ENCODE data around the gene C1QTNF6. TPM values are rescaled to one million over a fixed set of nuclear protein-coding genes. Genes with fewer than 3 reads are reported as not detected.

The C1QTNF6 gene
- polyA plus RNA-seq, 2 donors = 1.3 to 4.9 TPM

DNA sequence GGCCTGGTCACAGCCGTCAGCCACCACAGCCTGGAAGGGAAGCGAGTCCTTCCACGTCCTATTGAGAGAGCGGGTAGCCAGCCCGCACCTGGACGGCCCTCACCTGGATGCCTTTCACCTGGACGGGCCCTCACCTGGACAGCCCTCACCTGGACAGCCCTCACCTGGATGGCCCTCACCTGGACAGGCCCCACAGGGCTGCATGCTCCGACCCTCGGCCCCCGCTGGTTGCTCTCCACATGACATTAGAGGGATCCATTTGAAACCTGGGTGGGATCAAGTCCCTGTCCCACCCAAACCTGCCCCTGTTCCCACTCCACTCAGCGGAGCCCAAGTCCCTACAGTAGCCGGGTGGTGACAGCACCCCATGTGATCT lies 3.7 kb downstream of the C1QTNF6 start:
- 91 to 92% methylated on average over 10 to 12 of the region's 12 CpGs for WGBS, 2 donors
- Histone ChIP-seq H3K27me3 (ENCODE audit: control insufficient read depth in 1 of 2, insufficient read depth in 2 of 2, low read length in 2 of 2) (no peaks in the 10 kb centered on the region), H3K27ac (ENCODE audit: low read depth in 2 of 2, low read length in 1 of 2) (no peak overlapping the region), H3K4me1 (ENCODE audit: control insufficient read depth in 2 of 2, insufficient read depth in 2 of 2, low read length in 1 of 2) (peaks cover 8 to 12% of the 10 kb centered on the region in 2 donors), H3K4me3 (ENCODE audit: low read depth in 1 of 2, low read length in 2 of 2) (no peak overlapping the region), H3K9me3 (ENCODE audit: control insufficient read depth in 2 of 2, insufficient read depth in 1 of 2, low read depth in 1 of 2, low read length in 1 of 2) (no peaks in the 10 kb centered on the region), H3K36me3 (ENCODE audit: control insufficient read depth in 2 of 2, insufficient read depth in 2 of 2, low read length in 1 of 2) (peaks cover 0 to 3% of the 10 kb centered on the region in 2 donors)

GRCh38 chr22:37183432-37184379 lies 4.3 kb downstream of the C1QTNF6 start:
- Histone ChIP-seq H3K9me3 (ENCODE audit: control insufficient read depth in 2 of 2, insufficient read depth in 1 of 2, low read depth in 1 of 2, low read length in 1 of 2) (no peaks in the 10 kb centered on the region), H3K36me3 (ENCODE audit: control insufficient read depth in 2 of 2, insufficient read depth in 2 of 2, low read length in 1 of 2) (peaks cover 0 to 3% of the 10 kb centered on the region in 2 donors), H3K27me3 (ENCODE audit: control insufficient read depth in 1 of 2, insufficient read depth in 2 of 2, low read length in 2 of 2) (no peaks in the 10 kb centered on the region), H3K27ac (ENCODE audit: low read depth in 2 of 2, low read length in 1 of 2) (no peak overlapping the region), H3K4me1 (ENCODE audit: control insufficient read depth in 2 of 2, insufficient read depth in 2 of 2, low read length in 1 of 2) (peaks cover 8 to 16% of the 10 kb centered on the region in 2 donors), H3K4me3 (ENCODE audit: low read depth in 1 of 2, low read length in 2 of 2) (no peak overlapping the region)
- WGBS, 2 donors = 75 to 76% methylated on average over 17 of the region's 17 CpGs

GRCh38 chr22:37182949-37183245 lies 5.2 kb downstream of the C1QTNF6 start:
- 80 to 94% methylated on average over 3 of the region's 3 CpGs for WGBS, 2 donors
- no peak overlapping the region for H3K4me3 ChIP-seq (ENCODE audit: low read depth in 1 of 2, low read length in 2 of 2)
- no peaks in the 10 kb centered on the region for H3K9me3 ChIP-seq (ENCODE audit: control insufficient read depth in 2 of 2, insufficient read depth in 1 of 2, low read depth in 1 of 2, low read length in 1 of 2)
- no peak overlapping the region for H3K27ac ChIP-seq (ENCODE audit: low read depth in 2 of 2, low read length in 1 of 2)
- H3K4me1 ChIP-seq (ENCODE audit: control insufficient read depth in 2 of 2, insufficient read depth in 2 of 2, low read length in 1 of 2) = peaks cover 1 to 15% of the 10 kb centered on the region in 2 donors
- H3K36me3 ChIP-seq (ENCODE audit: control insufficient read depth in 2 of 2, insufficient read depth in 2 of 2, low read length in 1 of 2) = peaks cover 0 to 3% of the 10 kb centered on the region in 2 donors
- no peaks in the 10 kb centered on the region for H3K27me3 ChIP-seq (ENCODE audit: control insufficient read depth in 1 of 2, insufficient read depth in 2 of 2, low read length in 2 of 2)

DNA sequence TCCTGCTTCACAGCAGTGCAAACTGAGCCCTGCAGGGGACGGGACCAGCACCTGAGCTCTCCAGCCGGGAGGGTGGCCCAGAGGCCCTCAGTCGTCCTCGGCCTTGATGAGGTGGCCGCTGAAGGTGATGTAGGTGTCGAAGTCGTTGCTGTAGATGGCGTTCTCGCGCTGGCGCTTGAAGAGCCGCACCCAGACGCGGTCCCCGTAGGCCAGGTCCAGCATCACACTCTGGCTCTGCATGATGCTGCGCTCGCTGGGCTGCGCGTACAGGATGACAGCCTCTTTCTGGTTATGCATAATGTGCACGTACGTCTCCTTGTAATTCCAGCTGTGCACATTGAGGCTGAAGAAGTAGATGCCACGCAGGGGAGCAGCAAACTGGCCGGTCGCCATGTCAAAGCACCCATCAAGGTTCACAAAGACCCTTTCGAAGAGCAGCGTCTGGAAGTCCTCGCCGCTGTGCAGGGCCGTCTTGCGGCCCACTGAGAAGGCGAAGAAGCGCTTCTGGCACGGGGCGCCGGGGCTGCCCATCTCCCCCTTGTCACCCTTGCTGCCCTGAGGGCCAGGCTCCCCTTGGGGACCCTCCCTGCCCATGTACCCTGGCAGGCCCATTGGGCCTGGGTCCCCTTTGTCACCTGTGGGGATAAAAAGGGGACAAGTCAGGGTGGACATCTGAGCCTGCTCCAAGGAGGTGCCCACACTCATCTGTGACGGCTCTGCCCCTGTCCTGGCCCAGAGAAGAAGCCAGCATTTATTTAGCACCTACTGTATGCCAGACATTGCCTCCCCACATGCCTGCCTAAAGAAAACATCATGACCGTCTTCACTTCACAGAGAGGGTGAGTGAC lies 5.7 kb downstream of the C1QTNF6 start:
- Histone ChIP-seq H3K27ac (ENCODE audit: low read depth in 2 of 2, low read length in 1 of 2) (no peak overlapping the region), H3K36me3 (ENCODE audit: control insufficient read depth in 2 of 2, insufficient read depth in 2 of 2, low read length in 1 of 2) (peaks cover 0 to 3% of the 10 kb centered on the region in 2 donors), H3K9me3 (ENCODE audit: control insufficient read depth in 2 of 2, insufficient read depth in 1 of 2, low read depth in 1 of 2, low read length in 1 of 2) (no peaks in the 10 kb centered on the region), H3K4me1 (ENCODE audit: control insufficient read depth in 2 of 2, insufficient read depth in 2 of 2, low read length in 1 of 2) (peaks cover 0 to 15% of the 10 kb centered on the region in 2 donors), H3K27me3 (ENCODE audit: control insufficient read depth in 1 of 2, insufficient read depth in 2 of 2, low read length in 2 of 2) (no peaks in the 10 kb centered on the region), H3K4me3 (ENCODE audit: low read depth in 1 of 2, low read length in 2 of 2) (no peak overlapping the region)
- 87 to 94% methylated on average over 37 of the region's 37 CpGs for WGBS, 2 donors

DNA sequence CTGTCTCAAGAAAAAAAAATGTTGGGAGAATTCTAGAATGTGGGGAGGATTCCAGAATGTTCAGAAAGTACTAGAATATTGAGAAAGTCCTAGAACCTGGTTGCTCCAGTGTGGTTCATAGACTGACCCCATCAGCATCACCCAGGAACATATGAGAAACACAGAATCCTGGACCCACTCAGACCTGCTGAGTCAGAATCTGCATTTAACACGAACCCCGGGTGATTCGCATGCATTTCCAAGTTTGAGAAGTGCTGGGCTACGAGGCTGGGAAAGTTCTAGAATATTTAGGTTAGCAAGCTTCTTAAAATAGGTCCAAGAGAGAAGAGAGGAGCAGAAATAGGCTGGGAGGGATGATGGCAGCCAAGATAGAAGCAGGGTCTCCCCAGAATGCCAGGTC lies 6.4 kb downstream of the C1QTNF6 start:
- Histone ChIP-seq H3K4me3 (ENCODE audit: low read depth in 1 of 2, low read length in 2 of 2) (no peak overlapping the region), H3K4me1 (ENCODE audit: control insufficient read depth in 2 of 2, insufficient read depth in 2 of 2, low read length in 1 of 2) (peaks cover 0 to 15% of the 10 kb centered on the region in 2 donors)
- 64 to 81% methylated on average over 4 of the region's 4 CpGs for WGBS, 2 donors

DNA sequence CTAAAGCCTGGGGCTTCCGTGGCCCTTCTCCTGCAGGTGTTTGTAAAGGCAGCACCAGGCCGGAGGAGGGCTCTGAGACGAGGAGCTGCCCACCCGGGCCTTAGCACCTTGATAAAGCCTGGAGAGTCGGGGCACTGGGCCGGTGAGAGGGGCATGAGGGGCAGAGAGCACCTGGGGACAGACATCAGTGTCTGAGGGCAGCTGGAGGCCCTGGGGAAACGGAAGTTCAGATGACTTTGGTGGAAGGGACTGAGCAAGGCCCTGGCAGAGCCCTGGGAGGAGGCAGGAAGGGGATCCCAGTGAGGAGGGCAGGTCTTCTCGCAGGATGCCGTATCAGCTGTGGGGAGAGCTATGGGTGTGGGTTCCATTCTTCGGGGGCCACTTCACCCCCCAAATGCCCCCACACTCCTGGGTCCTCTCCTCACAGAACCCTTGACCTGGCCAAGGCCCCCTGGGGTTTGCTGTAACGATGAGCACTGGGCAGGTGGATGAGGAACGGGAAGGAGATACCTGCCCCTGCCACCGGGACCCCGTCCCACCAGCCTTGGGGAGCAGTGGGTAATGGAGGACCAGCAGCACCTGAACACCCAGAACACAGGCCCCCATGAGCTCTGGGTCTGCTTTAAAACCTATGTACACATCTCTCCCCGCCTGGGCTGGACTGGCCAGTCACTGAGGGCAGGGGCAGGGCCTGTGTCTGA lies 7.4 kb downstream of the C1QTNF6 start:
- Histone ChIP-seq H3K27ac (ENCODE audit: low read depth in 2 of 2, low read length in 1 of 2) (no peak overlapping the region), H3K4me3 (ENCODE audit: low read depth in 1 of 2, low read length in 2 of 2) (no peak overlapping the region), H3K9me3 (ENCODE audit: control insufficient read depth in 2 of 2, insufficient read depth in 1 of 2, low read depth in 1 of 2, low read length in 1 of 2) (no peaks in the 10 kb centered on the region), H3K4me1 (ENCODE audit: control insufficient read depth in 2 of 2, insufficient read depth in 2 of 2, low read length in 1 of 2) (peaks cover 0 to 24% of the 10 kb centered on the region in 2 donors), H3K27me3 (ENCODE audit: control insufficient read depth in 1 of 2, insufficient read depth in 2 of 2, low read length in 2 of 2) (no peaks in the 10 kb centered on the region), H3K36me3 (ENCODE audit: control insufficient read depth in 2 of 2, insufficient read depth in 2 of 2, low read length in 1 of 2) (peaks cover 0 to 3% of the 10 kb centered on the region in 2 donors)
- WGBS, 2 donors = 88 to 94% methylated on average over 15 of the region's 15 CpGs

More for the DNA sequence above, 6.4 kb downstream of the C1QTNF6 start:
- Histone ChIP-seq H3K27ac (ENCODE audit: low read depth in 2 of 2, low read length in 1 of 2) (no peak overlapping the region), H3K27me3 (ENCODE audit: control insufficient read depth in 1 of 2, insufficient read depth in 2 of 2, low read length in 2 of 2) (no peaks in the 10 kb centered on the region), H3K36me3 (ENCODE audit: control insufficient read depth in 2 of 2, insufficient read depth in 2 of 2, low read length in 1 of 2) (peaks cover 0 to 3% of the 10 kb centered on the region in 2 donors), H3K9me3 (ENCODE audit: control insufficient read depth in 2 of 2, insufficient read depth in 1 of 2, low read depth in 1 of 2, low read length in 1 of 2) (no peaks in the 10 kb centered on the region)

DNA sequence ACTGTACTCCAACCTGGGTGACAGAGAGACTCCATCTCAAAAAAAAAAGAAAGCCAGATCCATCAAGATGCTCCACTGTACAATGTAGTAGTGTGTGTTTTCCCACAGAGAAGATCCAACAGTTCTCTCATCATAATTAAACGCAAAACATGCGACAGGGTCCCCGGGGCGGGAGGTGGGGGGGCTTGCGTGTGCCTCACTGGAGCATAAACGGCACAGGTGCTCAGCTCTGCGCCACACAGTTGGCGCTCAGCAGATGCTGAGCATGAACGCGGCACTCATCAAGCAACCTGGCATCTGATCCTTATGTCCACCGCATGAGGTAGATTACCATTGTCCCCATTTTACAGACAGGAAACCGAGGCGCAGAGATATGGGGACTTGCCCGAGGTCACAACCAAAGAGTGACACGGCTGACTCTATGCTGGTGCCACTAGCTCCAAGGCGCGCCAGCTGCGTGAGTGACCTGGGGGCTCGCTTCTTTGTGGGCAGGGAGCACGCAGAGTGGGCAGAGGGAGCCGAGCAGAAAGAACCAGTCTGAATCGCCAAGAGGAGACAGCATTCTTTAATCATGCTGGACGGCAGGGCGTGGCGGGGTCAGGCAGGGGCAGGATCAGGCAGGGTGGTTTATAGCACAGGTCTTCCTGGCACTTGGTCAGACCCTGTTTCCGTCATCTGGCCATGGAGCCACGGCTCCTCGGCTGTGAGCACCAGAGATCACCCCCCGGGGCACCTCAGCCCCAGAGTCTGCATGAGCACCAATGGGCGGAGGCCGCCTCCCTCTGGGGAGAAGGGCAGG lies 8.2 kb downstream of the C1QTNF6 start:
- WGBS, 2 donors = 83 to 84% methylated on average over 31 of the region's 31 CpGs
- Histone ChIP-seq H3K9me3 (ENCODE audit: control insufficient read depth in 2 of 2, insufficient read depth in 1 of 2, low read depth in 1 of 2, low read length in 1 of 2) (no peaks in the 10 kb centered on the region), H3K27ac (ENCODE audit: low read depth in 2 of 2, low read length in 1 of 2) (no peak overlapping the region), H3K27me3 (ENCODE audit: control insufficient read depth in 1 of 2, insufficient read depth in 2 of 2, low read length in 2 of 2) (no peaks in the 10 kb centered on the region), H3K4me1 (ENCODE audit: control insufficient read depth in 2 of 2, insufficient read depth in 2 of 2, low read length in 1 of 2) (peaks cover 0 to 27% of the 10 kb centered on the region in 2 donors), H3K36me3 (ENCODE audit: control insufficient read depth in 2 of 2, insufficient read depth in 2 of 2, low read length in 1 of 2) (peaks cover 0 to 3% of the 10 kb centered on the region in 2 donors), H3K4me3 (ENCODE audit: low read depth in 1 of 2, low read length in 2 of 2) (no peak overlapping the region)

DNA sequence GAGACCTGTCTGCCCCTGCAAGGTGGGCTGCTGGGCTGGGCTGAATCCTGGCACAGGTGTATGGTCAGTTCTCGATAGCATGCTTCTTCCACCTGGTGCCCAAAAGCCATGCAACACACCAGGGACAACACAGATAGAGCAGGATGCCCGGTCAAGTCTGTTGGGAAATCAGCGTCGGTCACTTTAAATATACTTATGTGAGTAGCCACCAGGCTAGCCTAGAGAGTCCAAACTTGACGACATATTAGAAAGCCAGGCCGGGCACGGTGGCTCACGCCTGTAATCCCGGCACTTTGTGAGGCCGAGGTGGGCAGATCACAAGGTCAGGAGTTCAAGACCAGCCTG lies 8.9 kb downstream of the C1QTNF6 start:
- Histone ChIP-seq H3K27ac (ENCODE audit: low read depth in 2 of 2, low read length in 1 of 2) (no peak overlapping the region), H3K27me3 (ENCODE audit: control insufficient read depth in 1 of 2, insufficient read depth in 2 of 2, low read length in 2 of 2) (no peaks in the 10 kb centered on the region), H3K4me1 (ENCODE audit: control insufficient read depth in 2 of 2, insufficient read depth in 2 of 2, low read length in 1 of 2) (peaks cover 0 to 27% of the 10 kb centered on the region in 2 donors), H3K4me3 (ENCODE audit: low read depth in 1 of 2, low read length in 2 of 2) (no peak overlapping the region), H3K36me3 (ENCODE audit: control insufficient read depth in 2 of 2, insufficient read depth in 2 of 2, low read length in 1 of 2) (peaks cover 0 to 3% of the 10 kb centered on the region in 2 donors), H3K9me3 (ENCODE audit: control insufficient read depth in 2 of 2, insufficient read depth in 1 of 2, low read depth in 1 of 2, low read length in 1 of 2) (peaks cover 0 to 2% of the 10 kb centered on the region in 2 donors)
- 88 to 90% methylated on average over 10 of the region's 10 CpGs for WGBS, 2 donors
